ENCODE results near the gene ZNF860.

GRCh38 chr3:31952205-31952604, 29.3 kb upstream of the ZNF860 start:
- TF ChIP-seq CTCF (IDR thresholded peaks at IDR 0.05; ENCODE audit: low read depth, low read length), result no peak
- TF ChIP-seq EZH2phosphoT487 (IDR thresholded peaks at IDR 0.05; ENCODE audit: low read depth), result no peak

All from OCI-LY3 (cell line).